Purkinje cell (primary cell): ENCODE measurements around the gene DENND6A. TPM values are rescaled to one million over a fixed set of nuclear protein-coding genes. Genes with fewer than 3 reads are reported as not detected.

ENCODE experiments used
- polyA plus RNA-seq: library from polyadenylated mRNA; unstranded; fragments of >200 nt; fragmentation: Nextera tagmentation; gene quantifications from 2 replicates; pipeline ENCODE4 v1.2.1, GENCODE V29; 2014

DENND6A gene, protein sequence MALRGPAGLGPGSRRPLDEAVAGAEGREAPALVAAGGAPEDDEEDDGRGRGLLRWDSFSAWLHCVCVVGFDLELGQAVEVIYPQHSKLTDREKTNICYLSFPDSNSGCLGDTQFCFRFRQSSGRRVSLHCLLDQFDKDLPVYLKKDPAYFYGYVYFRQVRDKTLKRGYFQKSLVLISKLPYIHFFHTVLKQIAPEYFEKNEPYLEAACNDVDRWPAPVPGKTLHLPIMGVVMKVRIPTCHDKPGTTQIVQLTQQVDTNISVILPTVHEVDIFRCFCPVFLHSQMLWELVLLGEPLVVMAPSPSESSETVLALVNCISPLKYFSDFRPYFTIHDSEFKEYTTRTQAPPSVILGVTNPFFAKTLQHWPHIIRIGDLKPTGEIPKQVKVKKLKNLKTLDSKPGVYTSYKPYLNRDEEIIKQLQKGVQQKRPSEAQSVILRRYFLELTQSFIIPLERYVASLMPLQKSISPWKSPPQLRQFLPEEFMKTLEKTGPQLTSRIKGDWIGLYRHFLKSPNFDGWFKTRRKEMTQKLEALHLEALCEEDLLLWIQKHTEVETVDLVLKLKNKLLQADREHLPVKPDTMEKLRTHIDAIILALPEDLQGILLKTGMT
- 3.2 and 6.3 TPM in 2 replicates for polyA plus RNA-seq

DNA sequence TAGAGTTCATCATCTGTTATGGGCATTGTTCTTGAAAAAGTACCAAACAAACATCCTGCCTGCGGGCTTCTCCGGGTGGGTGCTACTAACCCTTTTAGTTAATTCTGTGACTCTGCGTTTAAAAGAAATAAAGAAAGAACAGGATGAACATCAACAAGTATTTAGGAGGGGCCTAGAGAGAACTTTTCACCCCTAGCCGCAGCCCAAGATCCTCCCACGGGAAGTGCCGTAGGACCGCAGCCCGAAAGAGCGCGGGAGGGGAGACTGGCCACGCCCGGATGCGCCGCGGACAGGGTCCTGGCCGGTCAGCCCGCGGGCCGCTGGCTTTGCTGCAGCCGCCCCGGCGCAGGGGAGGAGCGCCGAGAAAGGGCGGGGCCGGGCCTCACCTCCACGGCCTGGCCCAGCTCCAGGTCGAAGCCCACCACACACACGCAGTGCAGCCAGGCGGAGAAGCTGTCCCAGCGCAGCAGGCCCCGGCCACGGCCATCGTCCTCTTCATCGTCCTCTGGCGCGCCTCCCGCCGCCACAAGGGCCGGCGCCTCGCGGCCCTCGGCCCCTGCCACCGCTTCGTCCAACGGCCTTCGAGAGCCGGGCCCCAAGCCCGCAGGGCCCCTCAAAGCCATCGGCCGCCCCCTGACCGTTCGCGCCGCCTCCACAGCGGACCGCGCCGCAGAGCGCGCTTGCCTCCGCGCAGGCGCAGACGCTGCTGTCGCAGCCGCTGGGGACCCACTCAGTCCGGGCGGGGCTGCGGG is at the start of gene DENND6A:
Gene DENND6A (minus strand): TSS at position 682 of the 752 bp plus-strand sequence. CDS start 59 bp downstream, at position 623.

DNA sequence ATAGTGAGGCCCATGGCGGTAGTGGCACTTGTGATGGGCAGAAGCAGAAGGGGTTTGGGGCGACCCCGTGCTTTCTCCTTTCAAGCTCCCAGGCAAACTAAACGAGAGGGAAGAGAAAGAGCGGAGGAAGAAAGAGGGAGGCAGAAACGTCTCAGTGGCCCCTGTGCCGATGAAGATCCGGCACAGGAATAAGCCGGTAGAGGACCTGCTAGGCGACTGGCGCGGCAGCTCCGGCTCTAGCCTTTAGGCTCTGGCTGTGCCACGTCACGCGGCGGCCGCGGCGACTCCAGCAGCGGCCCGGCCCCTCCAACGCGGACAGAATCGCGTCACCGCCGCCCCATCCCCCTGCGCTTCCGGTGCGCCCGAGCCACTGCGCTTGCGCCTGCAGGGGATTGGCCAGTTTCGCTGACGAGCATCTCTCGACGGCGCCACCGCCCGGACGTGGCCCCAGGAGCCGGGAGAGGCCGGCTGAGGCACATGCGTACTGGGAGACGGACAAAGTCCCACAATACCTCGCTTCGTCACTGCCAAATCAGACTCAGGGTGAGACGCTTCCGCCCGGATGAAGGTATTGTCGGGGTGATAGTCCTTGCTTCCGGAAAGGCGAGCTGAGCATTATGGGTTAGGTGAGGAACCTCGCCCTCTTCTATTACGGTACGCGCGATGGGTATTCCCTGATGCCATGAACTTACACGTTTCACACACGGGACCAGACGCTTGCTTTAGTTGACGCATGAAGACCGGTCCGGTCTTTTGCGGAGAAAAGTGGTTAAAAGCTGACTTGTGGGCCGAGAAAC is 95.6 kb downstream of the DENND6A start, which contains the start of gene ARF4:
Gene ARF4 (minus strand): TSS at position 218 of the 797 bp plus-strand sequence. CDS start 204 bp downstream, at position 14.

Other genes starting within 250 kb of the DENND6A start
- 0.77 TPM in 1 of 2 replicates, not detected in the other for gene DNAH12, start 148.7 kb downstream of the DENND6A start, polyA plus RNA-seq
- 4.4 and 6.7 TPM in 2 replicates for gene PDE12, start 136.8 kb downstream of the DENND6A start, polyA plus RNA-seq
- 135 and 159 TPM in 2 replicates for gene ARF4, start 95.7 kb downstream of the DENND6A start, polyA plus RNA-seq
- 32.1 and 32.2 TPM in 2 replicates for gene SLMAP, start 63.2 kb upstream of the DENND6A start, polyA plus RNA-seq